ENCODE data around the gene SPATA4. TPM values are rescaled to one million over a fixed set of nuclear protein-coding genes. Genes with fewer than 3 reads are reported as not detected.

SPATA4 gene
- total RNA-seq, 1 experiment from 2014 or later, result not detected

- H3K4me1 ChIP-seq (ENCODE audit: insufficient read depth, low read length), result peaks cover 3% of the 10 kb centered on the region
- H2BK15ac ChIP-seq (ENCODE audit: low read depth, low read length), result no peak overlapping the region
- Mint-ChIP-seq H3K4me3 (no peak overlapping the region), H3K27ac (no peak overlapping the region), H3K9me3 (no peaks in the 10 kb centered on the region), H3K4me1 (peaks cover 30 to 37% of the 10 kb centered on the region in 2 experiments), H3K27me3 (ENCODE audit: low read depth) (no peaks in the 10 kb centered on the region), H3K36me3 (ENCODE audit: insufficient read depth in 1 of 3, low read depth in 3 of 3) (no peaks in the 10 kb centered on the region)
- H3K79me2 ChIP-seq (ENCODE audit: insufficient read depth, low read length), result no peaks in the 10 kb centered on the region
- no peaks in the 10 kb centered on the region for H4K20me1 ChIP-seq (ENCODE audit: control insufficient read depth, insufficient read depth, insufficient read length)
- no peak overlapping the region for H4K91ac ChIP-seq (ENCODE audit: insufficient read length, low read depth, low read length)
- no peak overlapping the region for H3K23ac ChIP-seq (ENCODE audit: insufficient read length, low read depth, low read length)
- no peak overlapping the region for H2BK12ac ChIP-seq (ENCODE audit: insufficient read length, low read depth, low read length)
- WGBS (ENCODE audit: extremely low coverage, insufficient read length, low lambda C conversion rate), result no CpG with 5 or more reads among the region's 2 CpGs
- H2AFZ ChIP-seq (ENCODE audit: low read length), result no peak overlapping the region
- no peaks in the 10 kb centered on the region for H3K23me2 ChIP-seq (ENCODE audit: insufficient read length, low read depth, low read length, poor library complexity, severe bottlenecking)
- H2BK20ac ChIP-seq (ENCODE audit: low read depth, low read length, poor library complexity, severe bottlenecking), result no peak overlapping the region
- H3K79me1 ChIP-seq (ENCODE audit: insufficient read depth, low read depth, low read length, poor library complexity, severe bottlenecking), result no peaks in the 10 kb centered on the region
- H2BK5ac ChIP-seq (ENCODE audit: insufficient read length, low read length), result no peak overlapping the region
- H3K18ac ChIP-seq (ENCODE audit: insufficient read length, low read depth, low read length), result no peak overlapping the region
- no peak overlapping the region for H4K5ac ChIP-seq (ENCODE audit: insufficient read length, low read depth, low read length)
- no peak overlapping the region for H3K9ac ChIP-seq (ENCODE audit: extremely low read depth, insufficient read length, low read length)
- H2AK5ac ChIP-seq (ENCODE audit: insufficient read length, low read length), result no peak overlapping the region
- no peak overlapping the region for H3K56ac ChIP-seq (ENCODE audit: insufficient read length, low read depth, low read length)
- no peak overlapping the region for H4K8ac ChIP-seq (replicated peaks; ENCODE audit: insufficient read length, low read depth, low read length)
- no peaks in the 10 kb centered on the region for H3K9me3 ChIP-seq (ENCODE audit: control insufficient read depth, low read depth, low read length)
- no peaks in the 10 kb centered on the region for H3K27me3 ChIP-seq (ENCODE audit: insufficient read depth, low read length)
- no peak overlapping the region for H3K27ac ChIP-seq (ENCODE audit: insufficient read length, low read depth, low read length)
- H3K14ac ChIP-seq (ENCODE audit: insufficient read depth, low read length), result no peak overlapping the region
- H3T11ph ChIP-seq (ENCODE audit: low read length), result no peak overlapping the region
- H3K4me2 ChIP-seq (ENCODE audit: insufficient read depth, insufficient read length, low read length), result no peak overlapping the region
- TF ChIP-seq CTCF (conservative IDR thresholded peaks at IDR 0.05), result no peak
- no peak overlapping the region for H2BK120ac ChIP-seq (ENCODE audit: low read depth, low read length, poor library complexity, severe bottlenecking)
- DNase-seq, result no peak
- H3K4ac ChIP-seq (ENCODE audit: low read depth, low read length), result no peak overlapping the region
Measured at GRCh38 chr4:176187624-176188023, 7.8 kb downstream of the SPATA4 start.

All from H9 (cell line).